ENCODE results near the gene ADAMTS12. TPM values are rescaled to one million over a fixed set of nuclear protein-coding genes. Genes with fewer than 3 reads are reported as not detected.

The ADAMTS12 gene
- total RNA-seq, 1 experiment from 2014 or later, result 3.5 TPM

GRCh38 chr5:33476992-33477391 lies 414.8 kb downstream of the ADAMTS12 start:
- DNase-seq (ENCODE audit: low read depth), result no peak

DNA sequence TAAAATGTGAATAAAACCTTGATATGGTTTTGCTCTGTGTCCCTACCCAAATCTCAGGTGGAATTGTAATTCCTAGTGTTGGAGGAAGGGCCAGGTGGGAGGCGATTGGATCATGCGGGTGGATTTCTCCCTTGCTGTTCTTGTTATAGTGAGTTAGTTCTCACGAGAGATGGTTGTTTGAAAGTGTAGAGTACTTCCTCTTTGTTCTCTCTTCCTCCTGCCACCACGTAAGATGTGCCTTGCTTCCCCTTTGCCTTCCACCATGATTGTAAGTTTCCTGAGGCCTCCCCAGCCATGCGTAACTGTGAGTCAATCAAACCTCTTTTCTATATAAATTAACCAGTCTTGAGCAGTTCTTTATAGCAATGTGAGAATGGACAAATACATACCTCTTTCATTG lies 416.1 kb downstream of the ADAMTS12 start:
- no peak for DNase-seq (ENCODE audit: low read depth)

DNA sequence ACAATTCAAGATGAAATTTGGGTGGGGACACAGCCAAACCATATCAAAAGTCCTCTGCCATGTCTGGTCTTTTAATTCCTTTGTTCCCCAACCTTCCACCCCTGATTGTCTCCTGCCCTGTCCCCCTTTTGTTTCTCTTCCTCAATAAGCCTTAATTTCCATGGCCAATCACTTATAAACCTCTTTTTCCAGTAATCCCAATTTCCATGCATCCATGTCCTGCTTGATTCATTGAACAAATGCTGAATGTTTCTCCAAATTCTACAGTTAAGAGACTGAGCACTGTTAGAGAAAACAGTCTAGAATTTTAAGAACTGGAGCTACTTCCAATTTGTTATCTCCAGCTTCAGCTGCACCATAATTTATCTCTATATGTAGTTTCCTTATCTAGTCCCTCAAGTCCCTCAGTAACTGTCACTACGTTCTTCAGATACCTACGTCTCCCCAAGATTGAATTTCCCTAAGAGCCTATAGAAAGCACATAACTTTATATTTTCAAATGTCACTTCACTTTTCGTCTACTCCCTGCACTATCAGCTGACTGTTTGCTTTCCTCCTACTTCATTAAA lies 416.8 kb downstream of the ADAMTS12 start:
- no peak for DNase-seq (ENCODE audit: low read depth)

GRCh38 chr5:33474004-33474403 lies 417.8 kb downstream of the ADAMTS12 start:
- no peak for DNase-seq (ENCODE audit: low read depth)

Other genes with a start within 250 kb of the ADAMTS12 start
- gene RXFP3, start 44.4 kb upstream of the ADAMTS12 start, total RNA-seq (2014; rRNA removed; shearing (Covaris generic)), result not detected in 2 replicates
- gene SLC45A2, start 92.7 kb upstream of the ADAMTS12 start, total RNA-seq (2014; rRNA removed; shearing (Covaris generic)), result not detected in 2 replicates
- 10.9 and 12.1 TPM in 2 replicates for gene AMACR, start 116.1 kb upstream of the ADAMTS12 start, total RNA-seq (2014; rRNA removed; shearing (Covaris generic))
- 0.11 and 0.89 TPM in 2 replicates for gene C1QTNF3, start 151.2 kb upstream of the ADAMTS12 start, total RNA-seq (2014; rRNA removed; shearing (Covaris generic))